SK-N-SH (cell line): ENCODE measurements around the gene KCND3. TPM values are rescaled to one million over a fixed set of nuclear protein-coding genes. Genes with fewer than 3 reads are reported as not detected.

Source experiments
- CTCF ChIA-PET: fragments of 300-600, 350-600 bp; formaldehyde crosslinking; extraction: SDS; loops from one replicate; lab custom pipeline; 2021; lab: Yijun Ruan, JAX
- POLR2A ChIA-PET: fragments of 350-600 bp; sonication (Branson Sonifier 250); formaldehyde crosslinking; extraction: SDS; loops from one replicate; lab custom pipeline; 2020; ENCODE audit warnings: antibody characterized with exemption, inconsistent platforms; lab: Yijun Ruan, JAX
- DNase-seq: peaks from one replicate; pipeline ENCODE4 v3.0.0; 2012
- H2AFZ ChIP-seq: fragments of 200-600 bp; sonication (generic); 2 replicates; pipeline ENCODE4 v1.8.1; 2016; ENCODE audit warnings: antibody characterized with exemption, mild to moderate bottlenecking, low read depth
- H3F3A ChIP-seq: fragments of 200-600 bp; sonication (generic); replicated peaks from 2 replicates; pipeline ENCODE3; 2016; ENCODE audit warnings: antibody characterized with exemption, mild to moderate bottlenecking; ENCODE audit not compliant: insufficient read depth
- H3K27ac ChIP-seq, 2 experiments: fragments of 200-500 bp in 1 of 2; fragments of 200-600 bp in 1 of 2; sonication (Bioruptor generic) in 1 of 2; sonication (generic), shearing (Covaris generic) in 1 of 2; 2 replicates each; pipeline versions ENCODE4 v1.5.1 to v1.6.1; 2014 to 2016; ENCODE audit warnings: low read depth in 2 of 2, inconsistent platforms in 1 of 2, low read length in 1 of 2, mild to moderate bottlenecking in 1 of 2, mixed read lengths in 1 of 2
- H3K27me3 ChIP-seq: fragments of 200-600 bp; sonication (generic), shearing (Covaris generic); 2 replicates; pipeline ENCODE4 v1.6.1; 2016; ENCODE audit warnings: mixed run types; ENCODE audit not compliant: insufficient read depth
- H3K36me3 ChIP-seq, 2 experiments: fragments of 200-500 bp in 1 of 2; fragments of 200-600 bp in 1 of 2; sonication (Bioruptor generic) in 1 of 2; sonication (generic) in 1 of 2; replicated peaks in 1 of 2; 2 replicates each; pipeline versions ENCODE3 to v1.5.1; 2014 to 2016; ENCODE audit warnings: low read length in 1 of 2, mild to moderate bottlenecking in 1 of 2; ENCODE audit not compliant: insufficient read depth in 2 of 2, control insufficient read depth in 1 of 2
- H3K4me1 ChIP-seq, 2 experiments: fragments of 200-500 bp in 1 of 2; fragments of 200-600 bp in 1 of 2; sonication (Bioruptor generic) in 1 of 2; sonication (generic), shearing (Covaris generic) in 1 of 2; 2 replicates each; pipeline versions ENCODE4 v1.5.1 to v1.6.1; 2014 to 2016; ENCODE audit warnings: low read depth in 1 of 2, low read length in 1 of 2, mixed run types in 1 of 2; ENCODE audit not compliant: insufficient read depth in 2 of 2, control insufficient read depth in 1 of 2
- H3K4me2 ChIP-seq: fragments of 200-600 bp; sonication (generic), shearing (Covaris generic); 2 replicates; pipeline ENCODE4 v1.6.1; 2017; ENCODE audit warnings: mixed run types
- H3K4me3 ChIP-seq, 2 experiments: fragments of 200-500 bp in 1 of 2; fragments of 200-600 bp in 1 of 2; sonication (Bioruptor generic) in 1 of 2; sonication (generic), shearing (Covaris generic) in 1 of 2; 2 replicates each; pipeline versions ENCODE4 v1.5.1 to v1.8.1; 2014 to 2016; ENCODE audit warnings: low read depth in 2 of 2, inconsistent platforms in 1 of 2, low read length in 1 of 2, mild to moderate bottlenecking in 1 of 2, mixed read lengths in 1 of 2, moderate library complexity in 1 of 2
- H3K79me2 ChIP-seq: fragments of 200-600 bp; sonication (generic); 2 replicates; pipeline ENCODE4 v1.8.1; 2017; ENCODE audit warnings: mild to moderate bottlenecking; ENCODE audit not compliant: insufficient read depth
- H3K9ac ChIP-seq: fragments of 200-600 bp; sonication (generic); 2 replicates; pipeline ENCODE4 v1.6.1; 2017; ENCODE audit warnings: mixed run types
- H3K9me2 ChIP-seq: fragments of 200-600 bp; sonication (generic); 2 replicates; pipeline ENCODE4 v1.6.1; 2017; ENCODE audit warnings: mixed run types
- H3K9me3 ChIP-seq: fragments of 200-600 bp; sonication (generic); 2 replicates; pipeline ENCODE4 v1.6.1; 2017; ENCODE audit warnings: mixed run types, mild to moderate bottlenecking, moderate library complexity
- H4K20me1 ChIP-seq: fragments of 200-600 bp; sonication (generic); 2 replicates; pipeline ENCODE4 v1.6.1; 2017; ENCODE audit warnings: mild to moderate bottlenecking, mixed run types; ENCODE audit not compliant: insufficient read depth
- CTCF ChIP-seq: fragments of 200-600 bp; sonication (generic); IDR thresholded peaks from 2 replicates; pipeline ENCODE4 v1.6.1; 2017; ENCODE audit warnings: antibody characterized with exemption, mild to moderate bottlenecking, moderate library complexity
- FOXJ3 ChIP-seq: sonication (generic); formaldehyde crosslinking; IDR thresholded peaks from 2 replicates; pipeline ENCODE4 v1.5.1; 2020; ENCODE audit warnings: mild to moderate bottlenecking, missing genetic modification reagents
- GABPA ChIP-seq: IDR thresholded peaks from 2 replicates; pipeline ENCODE4 v1.4.0; 2012; ENCODE audit warnings: low read depth, mild to moderate bottlenecking
- GATA2 ChIP-seq: sonication (generic); formaldehyde crosslinking; IDR thresholded peaks from 2 replicates; pipeline ENCODE4 v1.5.0; 2020; ENCODE audit warnings: mild to moderate bottlenecking, missing genetic modification reagents
- IRF3 ChIP-seq: fragments of 150-350 bp; IDR thresholded peaks from 2 replicates; pipeline ENCODE4 v1.6.1; 2016; ENCODE audit warnings: mild to moderate bottlenecking, low read depth, low read length
- POLR2AphosphoS5 ChIP-seq: IDR thresholded peaks from 2 replicates; pipeline ENCODE4 v1.6.1; 2012; ENCODE audit warnings: low read depth, low read length
- RAD21 ChIP-seq: IDR thresholded peaks from 2 replicates; pipeline ENCODE4 v1.6.1; 2012; ENCODE audit warnings: mild to moderate bottlenecking, low read length
- REST ChIP-seq: IDR thresholded peaks from 2 replicates; pipeline ENCODE4 v1.6.1; 2012; ENCODE audit warnings: mild to moderate bottlenecking, low read depth, low read length, moderate library complexity
- TEAD4 ChIP-seq: IDR thresholded peaks from 2 replicates; pipeline ENCODE4 v1.4.0; 2012; ENCODE audit warnings: mild to moderate bottlenecking, borderline replicate concordance; ENCODE audit not compliant: insufficient read depth
- USF1 ChIP-seq: IDR thresholded peaks from 2 replicates; pipeline ENCODE4 v1.4.0; 2012; ENCODE audit warnings: low read depth, borderline replicate concordance
- WGBS: methylation state at CpG from one replicate; pipeline ENCODE4 v1.1.6; 2017; ENCODE audit warnings: low lambda C conversion rate; 5-methylcytosine and 5-hydroxymethylcytosine counted together
- polyA plus RNA-seq, 3 experiments: library from polyadenylated mRNA; depleted of rRNA; stranded (reverse); fragments of >200 nt; gene quantifications; 2 replicates each; pipeline ENCODE4 v1.2.3, GENCODE V29; 2012

The KCND3 gene
- polyA plus RNA-seq, 1 of the 3 experiments (the other 2 are of a cell fraction) = not detected

- TF ChIP-seq IRF3 = no peak
- TF ChIP-seq GABPA = no peak
- no peak for TF ChIP-seq RAD21
- TF ChIP-seq USF1 = no peak
- no peak for TF ChIP-seq TEAD4
- no peak for TF ChIP-seq REST
- TF ChIP-seq, all 33 proteins: peak for 3
Measured at GRCh38 chr1:111847466-111847865, 142.0 kb downstream of the KCND3 start (continued).

- TF ChIP-seq FOXJ3 (CRISPR knock-in tag) (no peak), POLR2AphosphoS5 (no peak), CTCF (no peak), GATA2 (no peak)
- ChIA-PET CTCF (interaction anchor here (0.6 to 1.7 kb wide), 2 partner anchors 18 to 134 kb away, joined by 3 to 5 read pairs; no protein-coding TSS in a partner anchor), POLR2A (no interaction called here)
- Histone ChIP-seq H2AFZ (no peak overlapping the region), H3K9me3 (no peaks in the 10 kb centered on the region), H3F3A (no peaks in the 10 kb centered on the region), H3K4me1 (peaks cover 0 to 13% of the 10 kb centered on the region in 2 experiments; a peak in 1 of 4 replicates), H3K9ac (no peak overlapping the region), H3K27ac (no peak overlapping the region), H4K20me1 (no peaks in the 10 kb centered on the region), H3K79me2 (no peaks in the 10 kb centered on the region), H3K9me2 (no peaks in the 10 kb centered on the region), H3K4me2 (no peak overlapping the region), H3K36me3 (no peaks in the 10 kb centered on the region), H3K4me3 (no peak overlapping the region), H3K27me3 (peaks cover 4% of the 10 kb centered on the region; the same call in 1 of the 2 replicates)
- WGBS = 51% methylated on average over 8 of the region's 8 CpGs
- DNase-seq = no peak
Measured at GRCh38 chr1:111846842-111847241, 142.6 kb downstream of the KCND3 start.
